HG03175 (cell line): ENCODE results near the gene MAVS.

Source experiments
- ATAC-seq: cut with Tn5 transposase; IDR thresholded peaks from one replicate; pipeline ENCODE4 v1.9.1; 2021; ENCODE audit warnings: mild to moderate bottlenecking, moderate library complexity; ENCODE audit not compliant: unreplicated experiment

Gene MAVS

GRCh38 chr20:3906744-3907721 lies 60.4 kb downstream of the MAVS start:
- ATAC-seq: peak; percentile 92

GRCh38 chr20:3908667-3909066 lies 62.0 kb downstream of the MAVS start:
- ATAC-seq: no peak

- ATAC-seq: no peak
Measured at GRCh38 chr20:3909952-3910366, 63.3 kb downstream of the MAVS start.

- ATAC-seq: no peak
Measured at GRCh38 chr20:3910853-3911252, 64.2 kb downstream of the MAVS start.

- ATAC-seq: no peak
Measured at GRCh38 chr20:3911956-3912355, 65.3 kb downstream of the MAVS start.

- ATAC-seq: no peak
Measured at GRCh38 chr20:3914446-3914845, 67.8 kb downstream of the MAVS start.

GRCh38 chr20:3915691-3916090 lies 69.1 kb downstream of the MAVS start:
- ATAC-seq: no peak

GRCh38 chr20:3916364-3916763 lies 69.7 kb downstream of the MAVS start:
- ATAC-seq: no peak

- no peak for ATAC-seq
Measured at GRCh38 chr20:3919352-3919751, 72.7 kb downstream of the MAVS start.

GRCh38 chr20:3922223-3922982 lies 75.8 kb downstream of the MAVS start:
- no peak for ATAC-seq

GRCh38 chr20:3922983-3923339 lies 76.3 kb downstream of the MAVS start:
- no peak for ATAC-seq

- ATAC-seq: no peak
Measured at GRCh38 chr20:3923818-3924217, 77.2 kb downstream of the MAVS start.

GRCh38 chr20:3924304-3925112 lies 77.9 kb downstream of the MAVS start:
- no peak for ATAC-seq

GRCh38 chr20:3925113-3925695 lies 78.6 kb downstream of the MAVS start:
- ATAC-seq: no peak
